ENCODE data around the gene ABCB8. TPM values are rescaled to one million over a fixed set of nuclear protein-coding genes. Genes with fewer than 3 reads are reported as not detected.

ABCB8 gene
- total and polyA plus RNA-seq, 2 donors (not counting 3 experiments of a cell fraction or from before 2014, with no cell fraction given), result 38.0 to 46.3 TPM

GRCh38 chr7:151062111-151062398, 33.8 kb downstream of the ABCB8 start:
- Histone ChIP-seq H3K9ac (replicated peaks; ENCODE audit: extremely low read depth, insufficient read depth, low read length) (no peak overlapping the region), H3K27me3 (ENCODE audit: control insufficient read depth in 2 of 2, insufficient read depth in 2 of 2, low read length in 2 of 2) (no peaks in the 10 kb centered on the region), H4K20me1 (replicated peaks; ENCODE audit: control insufficient read depth, extremely low read depth, insufficient read depth, low read length) (no peaks in the 10 kb centered on the region), H2AFZ (ENCODE audit: low read depth, low read length) (no peak overlapping the region), H3K79me2 (ENCODE audit: control insufficient read depth, insufficient read depth, low read length) (peaks cover 34% of the 10 kb centered on the region), H3K9me1 (replicated peaks; ENCODE audit: control insufficient read depth, extremely low read depth, insufficient read depth, low read length) (no peaks in the 10 kb centered on the region), H3K36me3 (ENCODE audit: control insufficient read depth in 2 of 2, extremely low read depth in 1 of 2, insufficient read depth in 2 of 2, low read length in 2 of 2) (peaks cover 6 to 28% of the 10 kb centered on the region in 2 experiments), H3K9me3 (replicated peaks; ENCODE audit: control insufficient read depth, insufficient read depth, low read length) (no peaks in the 10 kb centered on the region), H3K4me1 (ENCODE audit: control insufficient read depth, extremely low read depth, insufficient read depth, low read length) (peaks cover 27% of the 10 kb centered on the region), H3K4me2 (ENCODE audit: insufficient read depth, low read length) (no peak overlapping the region), H3K4me3 (replicated peaks in 1 of 3; ENCODE audit: insufficient read depth in 1 of 3, low read depth in 1 of 3, low read length in 3 of 3) (no peak overlapping the region), H3K27ac (ENCODE audit: insufficient read depth, low read depth, low read length) (no peak overlapping the region)
- DNase-seq (ENCODE audit: low read depth, low spot score), result no peak
- dilution Hi-C loops (cut with MboI; ENCODE audit: extremely low pct_ligation_motif_present, low sequenced_read_pairs), result no loop called here
- intact Hi-C loops (cut with micrococcal nuclease), result no loop called here
- CTCF ChIA-PET, result interaction anchor here (1.3 kb wide), 1 partner anchor 11 kb away, joined by 4 read pairs; no protein-coding TSS in a partner anchor
- no TSS peak for BruUV-seq (replicated peaks)
- TF ChIP-seq JUN (IDR thresholded peaks at IDR 0.05; ENCODE audit: borderline replicate concordance, insufficient read depth, insufficient read length, low read depth) (no peak), EZH2 (IDR thresholded peaks at IDR 0.05; ENCODE audit: borderline replicate concordance, low read depth, low read length, severe bottlenecking) (no peak)
- FAIRE-seq, result no peak
- POLR2A ChIA-PET, result no interaction called here

- Histone ChIP-seq H3K9me3 (replicated peaks; ENCODE audit: control insufficient read depth, insufficient read depth, low read length) (no peaks in the 10 kb centered on the region), H2AFZ (ENCODE audit: low read depth, low read length) (no peak overlapping the region), H3K27ac (ENCODE audit: insufficient read depth, low read depth, low read length) (no peak overlapping the region), H3K4me2 (ENCODE audit: insufficient read depth, low read length) (no peak overlapping the region), H3K4me3 (replicated peaks in 1 of 3; ENCODE audit: insufficient read depth in 1 of 3, low read depth in 1 of 3, low read length in 3 of 3) (no peak overlapping the region), H3K36me3 (ENCODE audit: control insufficient read depth in 2 of 2, extremely low read depth in 1 of 2, insufficient read depth in 2 of 2, low read length in 2 of 2) (peaks cover 11 to 32% of the 10 kb centered on the region in 2 experiments), H3K27me3 (ENCODE audit: control insufficient read depth in 2 of 2, insufficient read depth in 2 of 2, low read length in 2 of 2) (no peaks in the 10 kb centered on the region), H3K79me2 (ENCODE audit: control insufficient read depth, insufficient read depth, low read length) (peaks cover 34% of the 10 kb centered on the region), H3K9me1 (replicated peaks; ENCODE audit: control insufficient read depth, extremely low read depth, insufficient read depth, low read length) (no peaks in the 10 kb centered on the region), H3K4me1 (ENCODE audit: control insufficient read depth, extremely low read depth, insufficient read depth, low read length) (peaks cover 22% of the 10 kb centered on the region), H4K20me1 (replicated peaks; ENCODE audit: control insufficient read depth, extremely low read depth, insufficient read depth, low read length) (no peaks in the 10 kb centered on the region), H3K9ac (replicated peaks; ENCODE audit: extremely low read depth, insufficient read depth, low read length) (no peak overlapping the region)
- DNase-seq (ENCODE audit: low read depth, low spot score), result no peak
- BruUV-seq (replicated peaks), result no TSS peak
- intact Hi-C loops (cut with micrococcal nuclease), result no loop called here
- FAIRE-seq, result no peak
- POLR2A ChIA-PET, result interaction anchor here (0.6 kb wide), 1 partner anchor 33 kb away, joined by 3 read pairs; no protein-coding TSS in a partner anchor
- dilution Hi-C loops (cut with MboI; ENCODE audit: extremely low pct_ligation_motif_present, low sequenced_read_pairs), result no loop called here
- CTCF ChIA-PET, result interaction anchor here (1.3 kb wide), 1 partner anchor 11 kb away, joined by 4 read pairs; no protein-coding TSS in a partner anchor
- TF ChIP-seq GATA2 (IDR thresholded peaks at IDR 0.05; ENCODE audit: insufficient read depth, insufficient read length, low read depth, low read length), result no peak
- no peak for TF ChIP-seq CTCF (IDR thresholded peaks at IDR 0.05; ENCODE audit: extremely low read depth in 1 of 2, insufficient read depth in 1 of 2, low read depth in 1 of 2, low read length in 2 of 2)
- TF ChIP-seq MAX (IDR thresholded peaks at IDR 0.05; ENCODE audit: insufficient read depth, insufficient read length), result peak; percentile 29
- TF ChIP-seq MYC (IDR thresholded peaks at IDR 0.05; ENCODE audit: low read depth, low read length), result no peak
- no peak for TF ChIP-seq POLR2A (IDR thresholded peaks at IDR 0.05; ENCODE audit: low read depth, low read length)
These were observed 34.4 kb downstream of the ABCB8 start for GRCh38 chr7:151062399-151063211.

All from endothelial cell of umbilical vein (primary cell).